GM12878 (cell line): ENCODE data around the gene BAAT. TPM values are rescaled to one million over a fixed set of nuclear protein-coding genes. Genes with fewer than 3 reads are reported as not detected.

Experiments
- ATAC-seq: fragments of 200-7000 bp; cut with Tn5 transposase; 3 replicates; pipeline ENCODE4 v1.9.1; 2020; ENCODE audit warnings: mild to moderate bottlenecking, moderate library complexity
- BruUV-seq: library from RNA; stranded (reverse); fragments of 400-500 nt; replicated peaks from 2 replicates; lab custom pipeline; 2021; lab: Mats Ljungman, UMichigan
- CTCF ChIA-PET: fragments of 300-600 bp; sonication (Branson Sonifier 250); formaldehyde crosslinking; extraction: SDS; loops from one replicate; lab custom pipeline; 2021; ENCODE audit warnings: inconsistent platforms; lab: Yijun Ruan, JAX
- POLR2A ChIA-PET: fragments of 350-600 bp; formaldehyde crosslinking; extraction: SDS; loops from one replicate; lab custom pipeline; 2021; ENCODE audit warnings: inconsistent platforms; lab: Charles Lee
- RAD21 ChIA-PET: fragments of 300-600 bp; sonication (Branson Sonifier 250); formaldehyde crosslinking; loops from one replicate; lab custom pipeline; 2023; ENCODE audit warnings: antibody characterized with exemption; ENCODE audit not compliant: unreplicated experiment; lab: Charles Lee
- SMC1A ChIA-PET: fragments of 300-600 bp; sonication (Branson Sonifier 250); formaldehyde crosslinking; loops from one replicate; lab custom pipeline; 2023; ENCODE audit not compliant: unreplicated experiment, uncharacterized antibody; lab: Charles Lee
- DNase-seq: peaks from one replicate; pipeline ENCODE4 v3.0.0-alpha.2; 2011; ENCODE audit warnings: low read depth, low spot score
- FAIRE-seq: peaks from 3 replicates; lab custom pipeline; 2011; peaks lifted over from hg19 to GRCh38; lab: Jason Lieb, UNC
- H2AFZ ChIP-seq: 2 replicates; pipeline ENCODE4 v1.6.0; 2011; ENCODE audit warnings: low read depth, low read length, control low read depth; ENCODE audit not compliant: control insufficient read depth
- H3K27ac ChIP-seq: 2 replicates; pipeline ENCODE4 v1.5.1; 2011; ENCODE audit warnings: control low read depth; ENCODE audit not compliant: control insufficient read depth, insufficient read depth
- H3K27me3 ChIP-seq, 2 experiments: replicated peaks in 1 of 2; 2 replicates each; pipeline versions ENCODE4 v1.6.0 to v1.6.1; 2011; ENCODE audit warnings: low read length in 1 of 2; ENCODE audit not compliant: control insufficient read depth in 2 of 2, insufficient read depth in 2 of 2
- H3K36me3 ChIP-seq, 2 experiments: 2 replicates each; pipeline ENCODE4 v1.5.1; 2011; ENCODE audit warnings: low read length in 1 of 2; ENCODE audit not compliant: control insufficient read depth in 2 of 2, insufficient read depth in 2 of 2
- H3K4me1 ChIP-seq: 2 replicates; pipeline ENCODE4 v1.6.1; 2011; ENCODE audit warnings: mild to moderate bottlenecking, low read length, moderate library complexity, mixed read lengths; ENCODE audit not compliant: control insufficient read depth, insufficient read depth
- H3K4me2 ChIP-seq: 2 replicates; pipeline ENCODE4 v1.6.0; 2011; ENCODE audit warnings: control low read depth; ENCODE audit not compliant: control insufficient read depth, insufficient read depth
- H3K4me3 ChIP-seq: fragments of 200-600 bp; sonication (generic); 2 replicates; pipeline ENCODE4 v1.5.1; 2016
- H3K79me2 ChIP-seq: 2 replicates; pipeline ENCODE4 v1.6.0; 2011; ENCODE audit warnings: low read length; ENCODE audit not compliant: control insufficient read depth, insufficient read depth
- H3K9ac ChIP-seq: 2 replicates; pipeline ENCODE4 v1.8.0; 2011; ENCODE audit warnings: low read length, control low read depth, mixed read lengths; ENCODE audit not compliant: control insufficient read depth, insufficient read depth
- H3K9me3 ChIP-seq: replicated peaks from 3 replicates; pipeline ENCODE4 v1.5.1; 2011; ENCODE audit warnings: mild to moderate bottlenecking, low read length; ENCODE audit not compliant: control insufficient read depth, insufficient read depth
- H4K20me1 ChIP-seq: 2 replicates; pipeline ENCODE4 v1.6.0; 2011; ENCODE audit not compliant: control insufficient read depth, insufficient read depth
- ASH2L ChIP-seq: fragments of 300-600, 200-600 bp; sonication (generic); IDR thresholded peaks from 2 replicates; pipeline ENCODE4 v1.6.1; 2017; ENCODE audit warnings: low read depth, mild to moderate bottlenecking, borderline replicate concordance
- BCL11A ChIP-seq: IDR thresholded peaks from 2 replicates; pipeline ENCODE4 v1.6.1; 2011; ENCODE audit warnings: low read depth, low read length
- CBX5 ChIP-seq: sonication (generic); IDR thresholded peaks from 2 replicates; pipeline ENCODE4 v1.6.1; 2016; ENCODE audit warnings: low read depth, moderate library complexity, mild to moderate bottlenecking, inconsistent platforms
- CHD2 ChIP-seq: IDR thresholded peaks from 2 replicates; pipeline ENCODE4 v1.6.1; 2011; ENCODE audit warnings: low read depth, low read length, improper control_type of control experiment, borderline replicate concordance
- EED ChIP-seq: sonication (generic); IDR thresholded peaks from 2 replicates; pipeline ENCODE4 v1.6.1; 2016; ENCODE audit warnings: antibody characterized with exemption, low read depth
- KDM1A ChIP-seq: fragments of 200-600 bp; sonication (generic); IDR thresholded peaks from 2 replicates; pipeline ENCODE4 v1.6.1; 2016; ENCODE audit warnings: borderline replicate concordance
- MEF2A ChIP-seq: IDR thresholded peaks from 2 replicates; pipeline ENCODE4 v1.6.1; 2011; ENCODE audit warnings: low read depth, mild to moderate bottlenecking, low read length, moderate library complexity; ENCODE audit not compliant: insufficient read depth
- NFXL1 ChIP-seq: fragments of 450-650 bp; IDR thresholded peaks from 2 replicates; pipeline ENCODE4 v1.6.1; 2017; ENCODE audit warnings: antibody characterized with exemption, mild to moderate bottlenecking, borderline replicate concordance
- PAX5 ChIP-seq: IDR thresholded peaks from 2 replicates; pipeline ENCODE4 v1.6.1; 2011; ENCODE audit warnings: low read depth, low read length, borderline replicate concordance
- SMAD1 ChIP-seq: fragments of 450-650 bp; IDR thresholded peaks from 2 replicates; pipeline ENCODE4 v1.6.1; 2018; ENCODE audit warnings: mild to moderate bottlenecking, low read depth; ENCODE audit not compliant: partially characterized antibody
- SPI1 ChIP-seq: IDR thresholded peaks from 2 replicates; pipeline ENCODE4 v1.6.1; 2011; ENCODE audit warnings: low read depth, mild to moderate bottlenecking, low read length, moderate library complexity, borderline replicate concordance; ENCODE audit not compliant: insufficient read depth
- YBX1 ChIP-seq: fragments of 450-650 bp; IDR thresholded peaks from 2 replicates; pipeline ENCODE4 v1.6.1; 2016; ENCODE audit warnings: antibody characterized with exemption
- in situ Hi-C: fragments of 300-500 bp; cut with MboI; formaldehyde crosslinking; loops from 9 replicates; pipeline ENCODE4 v1.14.3; 2018; ENCODE audit warnings: mixed read lengths
- intact Hi-C: fragments of 100-400 bp; cut with micrococcal nuclease; formaldehyde crosslinking; loops from one replicate; pipeline ENCODE4 v1.14.2; 2022; ENCODE audit not compliant: unreplicated experiment
- polyA plus RNA-seq, 11 experiments: library from polyadenylated mRNA; depleted of rRNA in 4 of 11; unstranded in 6 of 11; stranded (reverse) in 5 of 11; fragments of >200 nt; fragmentation: Nextera tagmentation in 4 of 11; fragmentation: Illumina TruSeq in 1 of 11; extraction: Ambion mirVana in 4 of 11; extraction: Trizol in 1 of 11; gene quantifications; 1 replicate in 1 of 11; 2 replicates in 10 of 11; pipeline versions ENCODE4 v1.2.1 to v1.2.3, GENCODE V29; 2011 to 2016; ENCODE audit warnings: inconsistent platforms in 2 of 11, missing spikeins in 2 of 11, low read depth in 1 of 11
- total RNA-seq, 4 experiments: library from RNA; depleted of rRNA in 3 of 4; stranded (reverse); fragments of >200 nt in 3 of 4; fragmentation: Illumina TruSeq in 1 of 4; extraction: Trizol in 1 of 4; gene quantifications; 2 replicates each; pipeline versions ENCODE4 v1.2.1 to v1.2.3, GENCODE V29; 2013 to 2021
- TF ChIP-seq, protein P1 (sequence below): fragments of 450-650 bp; IDR thresholded peaks from 2 replicates; pipeline ENCODE4 v1.6.1; 2017; ENCODE audit warnings: low read depth, mild to moderate bottlenecking, moderate library complexity
- TF ChIP-seq, protein P2 (sequence below): fragments of 450-650 bp; formaldehyde crosslinking; IDR thresholded peaks from 2 replicates; pipeline ENCODE4 v1.5.0; 2022; ENCODE audit warnings: mild to moderate bottlenecking, missing genetic modification characterization
- TF ChIP-seq, protein P3 (sequence below): fragments of 450-650 bp; IDR thresholded peaks from 2 replicates; pipeline ENCODE4 v1.6.1; 2017; ENCODE audit warnings: mild to moderate bottlenecking, moderate library complexity
- TF ChIP-seq, protein P4 (sequence below): IDR thresholded peaks from 2 replicates; pipeline ENCODE4 v1.6.1; 2011; ENCODE audit warnings: borderline replicate concordance, low read depth, mild to moderate bottlenecking, moderate library complexity, mixed read lengths, low read length; ENCODE audit not compliant: insufficient read depth; ENCODE audit errors: extremely low read length

The BAAT gene
- total and polyA plus RNA-seq, 10 of the 15 experiments (the other 5 are each of a cell fraction or from before 2014, with no cell fraction given) = 0.02 to 0.26 (median 0.06) TPM; not detected in 2

DNA sequence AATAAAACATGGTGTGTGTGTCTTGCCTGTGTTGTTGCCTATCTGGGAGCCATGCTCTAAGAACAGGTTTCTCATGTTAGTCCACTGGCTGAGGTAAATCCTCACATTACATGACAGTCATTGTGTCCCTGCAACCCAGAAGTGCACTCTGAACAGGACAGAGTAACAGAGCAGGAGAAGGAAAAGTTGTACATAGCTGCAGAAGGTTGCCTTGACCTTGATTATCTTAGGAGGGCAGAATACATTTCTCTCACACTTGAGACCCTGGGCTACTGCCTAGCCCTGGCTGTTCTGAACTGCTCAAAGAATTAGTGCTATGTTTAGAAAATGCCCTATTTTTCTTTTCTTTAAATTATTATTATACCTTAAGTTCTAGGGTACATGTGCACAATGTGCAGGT lies 30.8 kb upstream of the BAAT start:
- no peak for FAIRE-seq
- SMC1A ChIA-PET = no interaction called here
- POLR2A ChIA-PET = no interaction called here
- TF ChIP-seq CHD2 (no peak), NFXL1 (no peak), BCL11A (no peak), ASH2L (no peak), PAX5 (no peak), SMAD1 (no peak), MEF2A (no peak), KDM1A (no peak), YBX1 (no peak), EED (no peak), CBX5 (no peak), SPI1 (no peak)
- TF ChIP-seq, protein P1, sequence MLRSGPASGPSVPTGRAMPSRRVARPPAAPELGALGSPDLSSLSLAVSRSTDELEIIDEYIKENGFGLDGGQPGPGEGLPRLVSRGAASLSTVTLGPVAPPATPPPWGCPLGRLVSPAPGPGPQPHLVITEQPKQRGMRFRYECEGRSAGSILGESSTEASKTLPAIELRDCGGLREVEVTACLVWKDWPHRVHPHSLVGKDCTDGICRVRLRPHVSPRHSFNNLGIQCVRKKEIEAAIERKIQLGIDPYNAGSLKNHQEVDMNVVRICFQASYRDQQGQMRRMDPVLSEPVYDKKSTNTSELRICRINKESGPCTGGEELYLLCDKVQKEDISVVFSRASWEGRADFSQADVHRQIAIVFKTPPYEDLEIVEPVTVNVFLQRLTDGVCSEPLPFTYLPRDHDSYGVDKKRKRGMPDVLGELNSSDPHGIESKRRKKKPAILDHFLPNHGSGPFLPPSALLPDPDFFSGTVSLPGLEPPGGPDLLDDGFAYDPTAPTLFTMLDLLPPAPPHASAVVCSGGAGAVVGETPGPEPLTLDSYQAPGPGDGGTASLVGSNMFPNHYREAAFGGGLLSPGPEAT = no peak
- TF ChIP-seq, protein P2, sequence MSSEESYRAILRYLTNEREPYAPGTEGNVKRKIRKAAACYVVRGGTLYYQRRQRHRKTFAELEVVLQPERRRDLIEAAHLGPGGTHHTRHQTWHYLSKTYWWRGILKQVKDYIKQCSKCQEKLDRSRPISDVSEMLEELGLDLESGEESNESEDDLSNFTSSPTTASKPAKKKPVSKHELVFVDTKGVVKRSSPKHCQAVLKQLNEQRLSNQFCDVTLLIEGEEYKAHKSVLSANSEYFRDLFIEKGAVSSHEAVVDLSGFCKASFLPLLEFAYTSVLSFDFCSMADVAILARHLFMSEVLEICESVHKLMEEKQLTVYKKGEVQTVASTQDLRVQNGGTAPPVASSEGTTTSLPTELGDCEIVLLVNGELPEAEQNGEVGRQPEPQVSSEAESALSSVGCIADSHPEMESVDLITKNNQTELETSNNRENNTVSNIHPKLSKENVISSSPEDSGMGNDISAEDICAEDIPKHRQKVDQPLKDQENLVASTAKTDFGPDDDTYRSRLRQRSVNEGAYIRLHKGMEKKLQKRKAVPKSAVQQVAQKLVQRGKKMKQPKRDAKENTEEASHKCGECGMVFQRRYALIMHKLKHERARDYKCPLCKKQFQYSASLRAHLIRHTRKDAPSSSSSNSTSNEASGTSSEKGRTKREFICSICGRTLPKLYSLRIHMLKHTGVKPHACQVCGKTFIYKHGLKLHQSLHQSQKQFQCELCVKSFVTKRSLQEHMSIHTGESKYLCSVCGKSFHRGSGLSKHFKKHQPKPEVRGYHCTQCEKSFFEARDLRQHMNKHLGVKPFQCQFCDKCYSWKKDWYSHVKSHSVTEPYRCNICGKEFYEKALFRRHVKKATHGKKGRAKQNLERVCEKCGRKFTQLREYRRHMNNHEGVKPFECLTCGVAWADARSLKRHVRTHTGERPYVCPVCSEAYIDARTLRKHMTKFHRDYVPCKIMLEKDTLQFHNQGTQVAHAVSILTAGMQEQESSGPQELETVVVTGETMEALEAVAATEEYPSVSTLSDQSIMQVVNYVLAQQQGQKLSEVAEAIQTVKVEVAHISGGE (CRISPR knock-in tag) = no peak
- TF ChIP-seq, protein P3, sequence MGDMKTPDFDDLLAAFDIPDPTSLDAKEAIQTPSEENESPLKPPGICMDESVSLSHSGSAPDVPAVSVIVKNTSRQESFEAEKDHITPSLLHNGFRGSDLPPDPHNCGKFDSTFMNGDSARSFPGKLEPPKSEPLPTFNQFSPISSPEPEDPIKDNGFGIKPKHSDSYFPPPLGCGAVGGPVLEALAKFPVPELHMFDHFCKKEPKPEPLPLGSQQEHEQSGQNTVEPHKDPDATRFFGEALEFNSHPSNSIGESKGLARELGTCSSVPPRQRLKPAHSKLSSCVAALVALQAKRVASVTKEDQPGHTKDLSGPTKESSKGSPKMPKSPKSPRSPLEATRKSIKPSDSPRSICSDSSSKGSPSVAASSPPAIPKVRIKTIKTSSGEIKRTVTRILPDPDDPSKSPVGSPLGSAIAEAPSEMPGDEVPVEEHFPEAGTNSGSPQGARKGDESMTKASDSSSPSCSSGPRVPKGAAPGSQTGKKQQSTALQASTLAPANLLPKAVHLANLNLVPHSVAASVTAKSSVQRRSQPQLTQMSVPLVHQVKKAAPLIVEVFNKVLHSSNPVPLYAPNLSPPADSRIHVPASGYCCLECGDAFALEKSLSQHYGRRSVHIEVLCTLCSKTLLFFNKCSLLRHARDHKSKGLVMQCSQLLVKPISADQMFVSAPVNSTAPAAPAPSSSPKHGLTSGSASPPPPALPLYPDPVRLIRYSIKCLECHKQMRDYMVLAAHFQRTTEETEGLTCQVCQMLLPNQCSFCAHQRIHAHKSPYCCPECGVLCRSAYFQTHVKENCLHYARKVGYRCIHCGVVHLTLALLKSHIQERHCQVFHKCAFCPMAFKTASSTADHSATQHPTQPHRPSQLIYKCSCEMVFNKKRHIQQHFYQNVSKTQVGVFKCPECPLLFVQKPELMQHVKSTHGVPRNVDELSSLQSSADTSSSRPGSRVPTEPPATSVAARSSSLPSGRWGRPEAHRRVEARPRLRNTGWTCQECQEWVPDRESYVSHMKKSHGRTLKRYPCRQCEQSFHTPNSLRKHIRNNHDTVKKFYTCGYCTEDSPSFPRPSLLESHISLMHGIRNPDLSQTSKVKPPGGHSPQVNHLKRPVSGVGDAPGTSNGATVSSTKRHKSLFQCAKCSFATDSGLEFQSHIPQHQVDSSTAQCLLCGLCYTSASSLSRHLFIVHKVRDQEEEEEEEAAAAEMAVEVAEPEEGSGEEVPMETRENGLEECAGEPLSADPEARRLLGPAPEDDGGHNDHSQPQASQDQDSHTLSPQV = no peak
- TF ChIP-seq, protein P4, sequence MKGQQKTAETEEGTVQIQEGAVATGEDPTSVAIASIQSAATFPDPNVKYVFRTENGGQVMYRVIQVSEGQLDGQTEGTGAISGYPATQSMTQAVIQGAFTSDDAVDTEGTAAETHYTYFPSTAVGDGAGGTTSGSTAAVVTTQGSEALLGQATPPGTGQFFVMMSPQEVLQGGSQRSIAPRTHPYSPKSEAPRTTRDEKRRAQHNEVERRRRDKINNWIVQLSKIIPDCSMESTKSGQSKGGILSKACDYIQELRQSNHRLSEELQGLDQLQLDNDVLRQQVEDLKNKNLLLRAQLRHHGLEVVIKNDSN = no peak

More for the DNA sequence above, 30.8 kb upstream of the BAAT start:
- Histone ChIP-seq H3K27ac (no peak overlapping the region), H3K4me3 (no peak overlapping the region), H3K36me3 (no peaks in the 10 kb centered on the region), H3K27me3 (no peaks in the 10 kb centered on the region), H2AFZ (no peak overlapping the region), H3K9ac (no peak overlapping the region), H4K20me1 (no peaks in the 10 kb centered on the region), H3K79me2 (no peaks in the 10 kb centered on the region), H3K9me3 (no peaks in the 10 kb centered on the region; the same call in 1 of the 3 replicates), H3K4me1 (no peaks in the 10 kb centered on the region), H3K4me2 (no peak overlapping the region)
- RAD21 ChIA-PET = no interaction called here
- DNase-seq (no peak), ATAC-seq (no peak)
- no TSS peak for BruUV-seq
- intact Hi-C loops (no loop called here), in situ Hi-C loops (no loop called here)
- CTCF ChIA-PET = no interaction called here
